Breast epithelium (tissue), 4 donors: ENCODE results near the gene CELA3B. TPM values are rescaled to one million over a fixed set of nuclear protein-coding genes. Genes with fewer than 3 reads are reported as not detected.
"Not testable (repeated sequence)": the region's sequence is repeated elsewhere in the genome, so short reads cannot be mapped to it uniquely, and the experiment has no call there.

Experiments
- DNase-seq, 2 donors: peaks; one replicate each; pipeline ENCODE4 v3.0.0-alpha.2; 2019; ENCODE audit warnings: low spot score in 2 of 2
- H3K27ac ChIP-seq, 2 donors: fragments of 200-600 bp; sonication (generic) in 1 of 2; one replicate each; pipeline ENCODE4 v1.5.1; 2016 to 2019; ENCODE audit warnings: mild to moderate bottlenecking in 1 of 2
- H3K27me3 ChIP-seq, 2 donors: fragments of 200-600 bp; sonication (generic) in 1 of 2; one replicate each; pipeline versions ENCODE4 v1.5.1 to v1.6.0; 2017 to 2019; ENCODE audit warnings: control low read depth in 1 of 2, mild to moderate bottlenecking in 1 of 2
- H3K36me3 ChIP-seq: fragments of 200-600 bp; one replicate; pipeline ENCODE4 v1.5.1; 2019
- H3K4me1 ChIP-seq, 2 donors: fragments of 200-600 bp; sonication (generic); one replicate each; pipeline ENCODE4 v1.5.1; 2016 to 2019; ENCODE audit warnings: control low read depth in 1 of 2
- H3K4me3 ChIP-seq, 3 donors: fragments of 200-600 bp; sonication (generic); 1 replicate in 2 of 3; 2 replicates in 1 of 3; pipeline ENCODE4 v1.5.1; 2016 to 2019; ENCODE audit warnings: mild to moderate bottlenecking in 3 of 3, moderate library complexity in 2 of 3
- H3K9me3 ChIP-seq, 2 donors: fragments of 200-600 bp; sonication (generic) in 1 of 2; one replicate each; pipeline ENCODE4 v1.5.1; 2016 to 2019; ENCODE audit warnings: control low read depth in 1 of 2
- POLR2A ChIP-seq: fragments of 450-650 bp; IDR thresholded peaks from one replicate; pipeline ENCODE4 v1.6.1; 2016; ENCODE audit warnings: antibody characterized with exemption, mild to moderate bottlenecking, moderate library complexity
- POLR2AphosphoS5 ChIP-seq, 3 donors: sonication (generic); formaldehyde crosslinking; IDR thresholded peaks; one replicate each; pipeline ENCODE4 v1.6.1; 2017; ENCODE audit warnings: antibody characterized with exemption in 3 of 3
- intact Hi-C: fragments of 100-400 bp; cut with DNase I; formaldehyde crosslinking; loops from one replicate; pipeline ENCODE4 v1.15.1; 2023; ENCODE audit warnings: low total_unique reads
- total RNA-seq, 3 donors: library from RNA; depleted of rRNA; stranded (reverse); fragments of >200 nt; gene quantifications; one replicate each; pipeline ENCODE4 v1.1.0, GENCODE V29; 2016
- TF ChIP-seq, protein P1 (sequence below), 3 donors: fragments of 450-650 bp; IDR thresholded peaks; one replicate each; pipeline ENCODE4 v1.5.1; 2016 to 2017; ENCODE audit warnings: antibody characterized with exemption in 3 of 3, mild to moderate bottlenecking in 3 of 3, moderate library complexity in 3 of 3

Gene CELA3B
- total RNA-seq, 3 donors from 2014 or later = not detected

DNA sequence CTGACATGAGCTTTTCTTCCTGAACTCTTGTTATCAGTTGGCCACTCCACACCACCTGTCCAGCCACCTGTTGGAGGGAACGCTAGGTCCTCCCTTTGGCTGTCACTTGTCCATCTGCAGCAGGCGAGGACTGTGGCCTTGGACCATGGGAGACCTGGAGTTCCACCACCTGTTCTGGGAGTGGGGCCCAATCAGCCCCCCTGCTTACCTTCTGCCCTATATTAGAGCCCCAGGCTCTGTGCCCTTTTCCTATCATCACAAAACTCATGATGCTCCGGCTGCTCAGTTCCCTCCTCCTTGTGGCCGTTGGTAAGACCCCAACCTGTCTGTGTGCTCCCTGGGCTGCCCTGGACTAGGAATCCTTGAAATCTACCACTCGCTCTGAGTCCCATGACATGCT, 24.6 kb downstream of the CELA3B start, which contains the start of gene CELA3A:
CELA3A (plus strand) TSS at position 249 of the 400 bp plus-strand sequence; CDS start at position 267, 18 bp downstream.
- H3K9me3 ChIP-seq = no peaks in the 10 kb centered on the region
- H3K36me3 ChIP-seq = no peaks in the 10 kb centered on the region
- H3K27me3 ChIP-seq = no peaks in the 10 kb centered on the region
- H3K27ac ChIP-seq = no peak within 1 kb of the TSS
- TF ChIP-seq, protein P1, sequence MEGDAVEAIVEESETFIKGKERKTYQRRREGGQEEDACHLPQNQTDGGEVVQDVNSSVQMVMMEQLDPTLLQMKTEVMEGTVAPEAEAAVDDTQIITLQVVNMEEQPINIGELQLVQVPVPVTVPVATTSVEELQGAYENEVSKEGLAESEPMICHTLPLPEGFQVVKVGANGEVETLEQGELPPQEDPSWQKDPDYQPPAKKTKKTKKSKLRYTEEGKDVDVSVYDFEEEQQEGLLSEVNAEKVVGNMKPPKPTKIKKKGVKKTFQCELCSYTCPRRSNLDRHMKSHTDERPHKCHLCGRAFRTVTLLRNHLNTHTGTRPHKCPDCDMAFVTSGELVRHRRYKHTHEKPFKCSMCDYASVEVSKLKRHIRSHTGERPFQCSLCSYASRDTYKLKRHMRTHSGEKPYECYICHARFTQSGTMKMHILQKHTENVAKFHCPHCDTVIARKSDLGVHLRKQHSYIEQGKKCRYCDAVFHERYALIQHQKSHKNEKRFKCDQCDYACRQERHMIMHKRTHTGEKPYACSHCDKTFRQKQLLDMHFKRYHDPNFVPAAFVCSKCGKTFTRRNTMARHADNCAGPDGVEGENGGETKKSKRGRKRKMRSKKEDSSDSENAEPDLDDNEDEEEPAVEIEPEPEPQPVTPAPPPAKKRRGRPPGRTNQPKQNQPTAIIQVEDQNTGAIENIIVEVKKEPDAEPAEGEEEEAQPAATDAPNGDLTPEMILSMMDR (IDR thresholded peaks at IDR 0.05) = no peak
- TF ChIP-seq POLR2AphosphoS5 (IDR thresholded peaks at IDR 0.05) (no peak), POLR2A (no peak)
- intact Hi-C loops = no loop called here
- no peak within 1 kb of the TSS for H3K4me3 ChIP-seq
- no peak for DNase-seq
- H3K4me1 ChIP-seq = no peaks in the 10 kb centered on the region

DNA sequence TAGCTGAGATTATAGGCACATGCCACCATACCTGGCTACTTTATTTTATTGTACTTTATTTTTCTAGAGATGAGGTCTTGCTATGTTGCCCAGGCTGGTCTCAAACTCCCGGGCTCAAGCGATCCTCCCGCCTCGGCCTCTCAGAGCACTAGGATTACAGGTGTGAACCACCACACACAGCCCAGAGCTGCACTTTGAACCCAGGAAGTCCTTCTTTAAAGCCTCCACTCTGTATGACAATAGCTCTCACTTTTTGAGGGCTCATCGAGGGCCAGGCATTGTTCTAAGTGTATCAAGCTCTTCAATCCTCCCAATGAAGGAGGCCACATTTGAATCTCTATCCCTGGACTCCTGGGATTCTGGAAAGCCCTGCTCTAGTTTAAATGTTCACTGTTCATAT, 25.6 kb downstream of the CELA3B start:
- H3K27ac ChIP-seq, intact Hi-C loops, DNase-seq, H3K9me3 ChIP-seq, H3K36me3 ChIP-seq, H3K27me3 ChIP-seq, H3K4me1 ChIP-seq, H3K4me3 ChIP-seq: not testable (repeated sequence)

DNA sequence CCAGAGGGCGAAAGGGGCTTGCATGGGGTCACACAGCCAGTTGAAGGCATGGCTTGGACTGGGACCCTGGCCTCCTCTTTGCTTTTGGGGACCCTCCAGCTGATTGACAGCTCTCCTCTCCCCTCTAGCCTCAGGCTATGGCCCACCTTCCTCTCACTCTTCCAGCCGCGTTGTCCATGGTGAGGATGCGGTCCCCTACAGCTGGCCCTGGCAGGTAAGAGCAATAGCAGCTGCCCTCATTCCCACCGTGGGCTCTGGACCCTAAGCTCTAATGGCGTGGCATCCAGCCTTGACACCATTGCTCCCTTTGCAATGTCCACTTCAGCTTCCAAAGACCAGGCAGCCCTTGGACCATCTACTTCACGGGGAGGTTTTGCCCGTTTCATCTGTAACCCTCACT, 26.1 kb downstream of the CELA3B start:
- DNase-seq, H3K4me1 ChIP-seq, H3K4me3 ChIP-seq, H3K27ac ChIP-seq, H3K27me3 ChIP-seq, intact Hi-C loops, H3K9me3 ChIP-seq, H3K36me3 ChIP-seq: not testable (repeated sequence)

DNA sequence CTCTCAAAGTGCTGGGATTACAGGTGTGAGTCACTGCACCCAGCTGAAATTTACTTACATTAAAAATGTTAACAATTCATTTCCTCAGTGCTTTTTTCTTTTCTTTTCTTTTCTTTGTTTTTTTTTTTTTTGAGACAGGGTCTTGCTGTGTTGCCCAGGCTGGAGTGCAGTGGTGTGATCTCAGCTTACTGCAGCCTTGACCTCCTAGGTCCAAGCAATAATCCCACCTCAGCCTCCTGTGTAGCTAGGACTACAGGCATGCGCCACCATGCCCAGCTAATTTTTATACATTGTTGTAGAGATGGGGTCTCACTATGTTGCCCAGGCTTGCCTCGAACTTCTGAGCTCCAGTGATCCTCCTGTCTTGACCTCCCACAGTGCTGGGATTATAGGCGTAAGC, 27.1 kb downstream of the CELA3B start:
- intact Hi-C loops = not testable (repeated sequence)

DNA sequence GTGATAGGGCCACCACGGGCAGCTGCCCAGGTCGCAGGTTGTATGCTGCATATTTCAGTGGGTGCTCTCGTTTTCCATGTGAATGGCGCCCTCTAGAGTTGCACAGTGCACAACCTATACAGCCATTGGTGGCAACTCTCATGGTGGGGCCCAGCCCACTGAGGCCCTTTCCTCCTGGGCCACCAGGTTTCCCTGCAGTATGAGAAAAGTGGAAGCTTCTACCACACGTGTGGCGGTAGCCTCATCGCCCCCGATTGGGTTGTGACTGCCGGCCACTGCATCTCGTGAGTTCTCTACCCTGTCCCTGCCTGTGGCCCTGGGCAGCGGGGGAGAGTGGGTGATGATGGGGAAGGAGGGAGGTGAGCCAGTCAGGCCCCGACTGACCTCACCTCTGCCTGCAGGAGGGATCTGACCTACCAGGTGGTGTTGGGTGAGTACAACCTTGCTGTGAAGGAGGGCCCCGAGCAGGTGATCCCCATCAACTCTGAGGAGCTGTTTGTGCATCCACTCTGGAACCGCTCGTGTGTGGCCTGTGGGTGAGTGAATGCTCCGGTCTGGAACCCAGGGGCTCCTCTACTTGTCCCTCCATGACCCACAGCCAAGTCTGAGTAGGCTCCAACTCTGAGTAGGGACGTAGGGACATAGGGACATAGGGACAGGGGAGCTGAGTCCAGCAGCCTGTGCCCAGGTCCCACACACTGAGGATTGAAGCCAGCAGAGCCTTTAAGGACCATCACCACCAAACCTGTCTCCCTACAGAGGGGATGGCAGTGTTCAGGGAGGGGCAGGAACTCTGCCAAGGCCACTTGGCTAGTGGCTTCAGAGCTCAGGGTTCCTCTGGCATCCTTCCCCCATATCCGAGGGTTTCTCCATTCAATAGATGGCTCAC, 28.7 kb downstream of the CELA3B start:
- DNase-seq, H3K4me1 ChIP-seq, H3K9me3 ChIP-seq, intact Hi-C loops, H3K27me3 ChIP-seq, H3K4me3 ChIP-seq, H3K27ac ChIP-seq, H3K36me3 ChIP-seq: not testable (repeated sequence)

More for the DNA sequence above, 27.1 kb downstream of the CELA3B start:
- not testable (repeated sequence) for H3K4me1 ChIP-seq, H3K27me3 ChIP-seq, H3K27ac ChIP-seq, H3K36me3 ChIP-seq, H3K9me3 ChIP-seq, H3K4me3 ChIP-seq, DNase-seq

DNA sequence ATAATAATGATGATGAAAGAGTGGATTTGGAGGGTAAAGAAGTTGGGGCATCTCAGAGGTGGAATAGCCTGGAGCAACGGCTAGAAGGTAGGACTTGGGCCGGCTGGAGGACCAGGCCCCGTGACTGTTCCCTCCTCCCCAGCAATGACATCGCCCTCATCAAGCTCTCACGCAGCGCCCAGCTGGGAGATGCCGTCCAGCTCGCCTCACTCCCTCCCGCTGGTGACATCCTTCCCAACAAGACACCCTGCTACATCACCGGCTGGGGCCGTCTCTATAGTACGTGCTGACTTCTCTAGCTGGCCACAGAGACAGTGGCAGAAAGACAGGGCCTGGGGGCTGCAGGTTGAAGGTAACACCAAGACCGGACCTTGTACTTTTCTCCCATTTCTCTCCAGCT, 29.9 kb downstream of the CELA3B start:
- H3K27ac ChIP-seq, H3K9me3 ChIP-seq, intact Hi-C loops, H3K4me1 ChIP-seq, H3K27me3 ChIP-seq, H3K36me3 ChIP-seq, H3K4me3 ChIP-seq, DNase-seq: not testable (repeated sequence)

DNA sequence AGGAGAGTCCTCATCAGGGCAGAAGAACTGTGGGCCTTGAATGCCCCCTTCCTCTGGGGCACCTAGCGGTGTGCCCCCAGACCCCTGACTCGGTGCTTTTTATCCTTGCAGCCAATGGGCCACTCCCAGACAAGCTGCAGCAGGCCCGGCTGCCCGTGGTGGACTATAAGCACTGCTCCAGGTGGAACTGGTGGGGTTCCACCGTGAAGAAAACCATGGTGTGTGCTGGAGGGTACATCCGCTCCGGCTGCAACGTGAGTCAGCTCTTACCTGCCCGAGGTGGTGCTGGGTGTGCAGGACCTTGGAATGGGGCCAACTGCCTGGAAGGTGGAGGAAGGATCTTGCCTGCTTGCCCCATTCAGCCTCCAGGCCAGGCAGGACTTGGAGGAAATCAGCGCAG, 30.4 kb downstream of the CELA3B start:
- H3K27me3 ChIP-seq, H3K4me3 ChIP-seq, H3K27ac ChIP-seq, intact Hi-C loops, DNase-seq, H3K9me3 ChIP-seq, H3K4me1 ChIP-seq, H3K36me3 ChIP-seq: not testable (repeated sequence)

DNA sequence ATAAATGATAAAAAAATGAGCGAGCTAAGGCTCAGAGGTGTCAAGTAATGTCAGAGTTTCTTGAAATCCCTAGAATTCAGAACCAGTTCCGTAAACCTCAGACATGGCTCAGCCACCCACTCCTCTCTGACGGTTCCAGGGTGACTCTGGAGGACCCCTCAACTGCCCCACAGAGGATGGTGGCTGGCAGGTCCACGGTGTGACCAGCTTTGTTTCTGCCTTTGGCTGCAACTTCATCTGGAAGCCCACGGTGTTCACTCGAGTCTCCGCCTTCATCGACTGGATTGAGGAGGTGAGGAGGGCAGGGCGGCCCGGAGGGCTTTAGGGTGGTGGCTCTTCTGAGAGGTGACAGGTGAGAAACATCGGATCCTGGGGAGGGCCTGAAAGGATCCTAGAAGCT, 32.7 kb downstream of the CELA3B start:
- H3K27ac ChIP-seq, H3K9me3 ChIP-seq, H3K27me3 ChIP-seq, intact Hi-C loops, H3K4me3 ChIP-seq, H3K4me1 ChIP-seq, H3K36me3 ChIP-seq, DNase-seq: not testable (repeated sequence)

DNA sequence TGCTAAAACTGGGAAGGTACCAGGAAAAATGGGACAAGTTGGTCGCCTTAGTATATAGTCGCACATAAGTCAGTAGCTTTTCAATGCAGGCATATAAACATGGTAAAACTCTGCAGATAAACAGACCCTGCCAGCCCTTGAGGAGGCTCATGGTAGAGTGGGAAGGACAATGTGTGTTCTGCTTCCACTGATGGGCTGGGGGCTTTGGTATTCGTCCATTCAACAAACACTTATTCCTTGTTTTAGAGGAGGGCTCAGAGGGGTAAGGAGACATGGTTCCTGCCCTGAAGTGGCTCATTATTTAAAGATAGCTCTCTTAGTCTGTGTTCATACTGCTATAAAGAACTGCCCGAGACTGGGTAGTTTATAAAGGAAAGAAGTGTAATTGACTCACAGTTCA, 35.9 kb downstream of the CELA3B start:
- H3K4me1 ChIP-seq, DNase-seq, H3K9me3 ChIP-seq, H3K27me3 ChIP-seq, H3K36me3 ChIP-seq, H3K27ac ChIP-seq, H3K4me3 ChIP-seq, intact Hi-C loops: not testable (repeated sequence)

DNA sequence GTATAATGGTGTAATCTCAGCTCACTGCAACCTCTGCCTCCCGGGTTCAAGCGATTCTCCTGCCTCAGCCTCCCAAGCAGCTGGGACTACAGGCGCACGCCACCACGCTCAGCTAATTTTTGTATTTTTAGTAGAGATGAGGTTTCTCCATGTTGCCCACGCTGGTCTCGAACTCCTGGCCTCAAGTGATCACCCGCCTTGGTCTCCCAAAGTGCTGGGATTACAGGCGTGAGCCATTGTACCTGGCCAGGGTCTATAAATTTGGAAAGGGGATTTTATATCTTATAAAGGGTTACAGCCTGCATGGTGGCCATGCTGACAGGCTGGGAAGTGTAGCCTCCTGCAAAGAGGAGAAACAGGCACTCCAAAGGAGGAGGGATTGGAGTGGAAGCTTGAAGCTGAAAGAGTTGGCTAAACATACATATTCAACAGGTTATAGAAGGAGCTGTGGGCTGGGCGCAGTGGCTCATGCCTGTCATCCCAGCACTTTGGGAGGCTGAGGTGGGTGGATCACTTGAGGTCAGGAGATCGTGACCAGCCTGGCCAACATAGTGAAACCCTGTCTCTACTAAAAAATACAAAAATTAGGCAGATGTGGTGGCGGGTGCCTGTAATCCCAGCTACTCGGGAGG, 37.9 kb downstream of the CELA3B start:
- DNase-seq, H3K4me3 ChIP-seq: not testable (repeated sequence)

More for the DNA sequence above, 37.9 kb downstream of the CELA3B start:
- H3K4me1 ChIP-seq, H3K27ac ChIP-seq, H3K27me3 ChIP-seq, H3K36me3 ChIP-seq, H3K9me3 ChIP-seq, intact Hi-C loops: not testable (repeated sequence)
